Peyer's patch (tissue), 4 donors: ENCODE results near the gene STBD1. TPM values are rescaled to one million over a fixed set of nuclear protein-coding genes. Genes with fewer than 3 reads are reported as not detected.

Experiments used
- DNase-seq, 3 donors: peaks; one replicate each; pipeline ENCODE4 v3.0.0-alpha.2; 2017 to 2019
- H3K27ac ChIP-seq, 4 donors: fragments of 200-600 bp; sonication (generic); one replicate each; pipeline ENCODE4 v1.5.1; 2016 to 2019
- H3K27me3 ChIP-seq, 2 donors: fragments of 200-600 bp; sonication (generic); one replicate each; pipeline ENCODE4 v1.5.1; 2019
- H3K36me3 ChIP-seq, 3 donors: fragments of 200-600 bp; sonication (generic); one replicate each; pipeline ENCODE4 v1.5.1; 2016 to 2019
- H3K4me1 ChIP-seq, 4 donors: fragments of 200-600 bp; sonication (generic); one replicate each; pipeline ENCODE4 v1.5.1; 2016 to 2019
- H3K4me3 ChIP-seq, 4 donors: fragments of 200-600 bp; sonication (generic); 1 replicate in 3 of 4; 2 replicates in 1 of 4; pipeline ENCODE4 v1.5.1; 2016 to 2019; ENCODE audit warnings: mild to moderate bottlenecking in 1 of 4
- H3K9me3 ChIP-seq, 4 donors: fragments of 200-600 bp; sonication (generic); one replicate each; pipeline ENCODE4 v1.5.1; 2016 to 2019; ENCODE audit warnings: mild to moderate bottlenecking in 1 of 4
- POLR2A ChIP-seq, 2 donors: fragments of 450-650 bp; IDR thresholded peaks; one replicate each; pipeline ENCODE4 v1.5.1; 2017; ENCODE audit warnings: antibody characterized with exemption in 2 of 2, mild to moderate bottlenecking in 2 of 2, moderate library complexity in 2 of 2
- total RNA-seq, 4 donors: library from RNA; depleted of rRNA; stranded (reverse); fragments of >200 nt; gene quantifications; one replicate each; pipeline ENCODE4 v1.1.0, GENCODE V29; 2016
- TF ChIP-seq, protein P1 (sequence below), 6 experiments: fragments of 450-650 bp in 4 of 6; fragments of 200-600 bp in 2 of 6; sonication (generic) in 1 of 6; IDR thresholded peaks; one replicate each; pipeline ENCODE4 v1.5.1; 2017 to 2019; ENCODE audit warnings: antibody characterized with exemption in 6 of 6, mild to moderate bottlenecking in 3 of 6, moderate library complexity in 1 of 6

Gene STBD1
- total RNA-seq: 10 to 100 TPM in 3 of 4 donors, not detected in 1; 32.0 to 72.9 (median 50.4) TPM

DNA sequence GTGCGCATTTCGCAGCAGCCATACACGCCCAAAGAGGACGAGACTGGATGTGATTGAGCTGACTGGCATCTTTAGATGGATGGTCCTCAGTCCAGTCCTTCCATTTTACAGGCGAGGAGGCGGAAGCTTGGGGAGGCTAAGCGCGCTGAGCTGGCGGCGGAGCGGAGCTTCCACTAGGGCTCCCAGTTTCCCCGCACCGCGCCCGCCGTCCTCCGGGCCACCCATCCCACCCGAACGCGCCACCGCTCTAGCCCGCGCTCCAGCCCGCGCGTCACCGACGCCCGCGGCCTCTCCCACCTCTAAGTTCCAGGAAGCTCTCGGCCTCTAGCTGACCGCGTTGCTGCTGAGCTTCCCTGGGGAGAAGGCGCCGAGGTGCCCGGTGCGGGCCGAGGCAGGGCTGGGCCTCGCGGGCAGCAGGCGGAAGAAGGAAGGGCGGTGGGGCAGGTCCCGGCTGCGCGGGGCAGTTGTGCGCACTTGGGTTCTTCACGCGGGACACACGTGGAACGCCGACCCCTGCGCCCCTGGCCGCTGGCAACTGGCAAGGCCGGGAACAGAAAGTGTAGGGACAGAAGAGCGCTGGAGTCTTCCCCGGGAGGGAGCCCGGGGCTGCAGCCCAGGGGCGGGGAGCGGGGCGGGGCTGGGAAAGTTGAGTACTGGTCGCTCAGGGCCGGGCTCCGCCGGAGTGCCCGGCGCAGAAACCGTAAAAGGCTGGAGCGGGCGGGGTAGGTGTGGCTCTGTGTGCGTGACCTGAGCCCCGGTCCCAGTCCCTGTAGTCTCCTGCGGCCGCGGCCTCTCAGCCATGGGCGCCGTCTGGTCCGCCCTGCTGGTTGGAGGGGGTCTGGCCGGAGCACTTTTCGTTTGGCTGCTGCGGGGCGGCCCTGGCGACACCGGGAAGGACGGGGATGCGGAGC lies at the start of gene STBD1:
Gene STBD1 (plus strand): TSS at position 763 of the 911 bp plus-strand sequence. CDS start 37 bp downstream, at position 800.
- Histone ChIP-seq H3K9me3 (no peaks in the 10 kb centered on the region), H3K36me3 (peaks cover 0 to 8% (median 0%) of the 10 kb centered on the region in 3 donors), H3K4me3 (peak within 1 kb of the TSS; percentile 51 to 73 (median 64)), H3K27ac (peak within 1 kb of the TSS; percentile 63 to 92 (median 81)), H3K4me1 (peaks cover 0 to 30% (median under 1%) of the 10 kb centered on the region in 4 donors), H3K27me3 (no peaks in the 10 kb centered on the region)
- peak in 2 of 3 donors; percentile 85 to 93 for DNase-seq
- TF ChIP-seq POLR2A (IDR thresholded peaks at IDR 0.05): peak; percentile 64 to 70
- TF ChIP-seq, protein P1, sequence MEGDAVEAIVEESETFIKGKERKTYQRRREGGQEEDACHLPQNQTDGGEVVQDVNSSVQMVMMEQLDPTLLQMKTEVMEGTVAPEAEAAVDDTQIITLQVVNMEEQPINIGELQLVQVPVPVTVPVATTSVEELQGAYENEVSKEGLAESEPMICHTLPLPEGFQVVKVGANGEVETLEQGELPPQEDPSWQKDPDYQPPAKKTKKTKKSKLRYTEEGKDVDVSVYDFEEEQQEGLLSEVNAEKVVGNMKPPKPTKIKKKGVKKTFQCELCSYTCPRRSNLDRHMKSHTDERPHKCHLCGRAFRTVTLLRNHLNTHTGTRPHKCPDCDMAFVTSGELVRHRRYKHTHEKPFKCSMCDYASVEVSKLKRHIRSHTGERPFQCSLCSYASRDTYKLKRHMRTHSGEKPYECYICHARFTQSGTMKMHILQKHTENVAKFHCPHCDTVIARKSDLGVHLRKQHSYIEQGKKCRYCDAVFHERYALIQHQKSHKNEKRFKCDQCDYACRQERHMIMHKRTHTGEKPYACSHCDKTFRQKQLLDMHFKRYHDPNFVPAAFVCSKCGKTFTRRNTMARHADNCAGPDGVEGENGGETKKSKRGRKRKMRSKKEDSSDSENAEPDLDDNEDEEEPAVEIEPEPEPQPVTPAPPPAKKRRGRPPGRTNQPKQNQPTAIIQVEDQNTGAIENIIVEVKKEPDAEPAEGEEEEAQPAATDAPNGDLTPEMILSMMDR (IDR thresholded peaks at IDR 0.05): peak in 1 of 6 experiments; percentile 6

DNA sequence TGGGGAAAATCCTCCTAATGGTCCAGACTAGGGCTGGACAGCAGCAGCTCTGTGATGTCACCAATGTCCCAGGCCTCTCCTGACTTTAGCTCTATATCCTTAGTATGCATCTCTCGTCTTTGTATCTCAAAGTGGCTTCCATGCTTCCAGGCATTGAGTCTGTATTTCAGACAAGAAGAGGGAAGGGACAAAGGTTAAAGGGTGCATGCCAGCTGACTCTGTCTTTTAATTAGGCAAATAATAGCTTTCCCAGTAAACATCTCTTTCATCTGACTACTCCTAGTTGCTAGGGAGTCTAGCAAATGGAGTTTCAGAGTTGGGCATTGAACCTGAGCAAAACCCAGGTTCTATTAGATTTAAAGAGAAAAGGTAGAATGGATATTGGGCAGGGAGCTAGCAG lies 49.6 kb upstream of the STBD1 start:
- Histone ChIP-seq H3K4me3 (no peak overlapping the region), H3K4me1 (no peaks in the 10 kb centered on the region), H3K27ac (no peak overlapping the region), H3K9me3 (no peaks in the 10 kb centered on the region), H3K36me3 (no peaks in the 10 kb centered on the region), H3K27me3 (no peaks in the 10 kb centered on the region)
- TF ChIP-seq, protein P1 (IDR thresholded peaks at IDR 0.05): no peak
- TF ChIP-seq POLR2A (IDR thresholded peaks at IDR 0.05): no peak
- no peak for DNase-seq

DNA sequence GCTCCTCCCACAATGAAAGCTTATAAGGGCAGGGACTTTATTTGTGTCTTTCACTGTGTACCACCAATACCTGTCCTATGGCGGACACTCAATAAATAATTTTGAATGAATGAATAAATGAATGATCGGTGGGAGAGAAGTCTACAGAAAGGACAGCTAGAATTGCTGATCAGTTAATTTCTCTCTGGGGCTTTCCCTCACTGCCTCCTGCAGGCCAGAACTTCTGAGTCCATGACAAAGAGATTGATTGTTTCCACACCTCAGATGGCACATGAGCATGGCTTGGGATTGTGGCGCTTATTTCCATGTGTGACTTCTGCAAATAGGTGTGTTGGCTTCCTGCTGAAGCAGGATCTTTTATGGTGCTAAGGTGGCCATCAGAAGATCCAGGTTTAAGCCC lies 48.7 kb upstream of the STBD1 start:
- Histone ChIP-seq H3K36me3 (no peaks in the 10 kb centered on the region), H3K4me3 (no peak overlapping the region), H3K27me3 (no peaks in the 10 kb centered on the region), H3K27ac (no peak overlapping the region), H3K4me1 (no peaks in the 10 kb centered on the region), H3K9me3 (no peaks in the 10 kb centered on the region)
- no peak for DNase-seq
- TF ChIP-seq, protein P1 (IDR thresholded peaks at IDR 0.05): no peak
- no peak for TF ChIP-seq POLR2A (IDR thresholded peaks at IDR 0.05)

DNA sequence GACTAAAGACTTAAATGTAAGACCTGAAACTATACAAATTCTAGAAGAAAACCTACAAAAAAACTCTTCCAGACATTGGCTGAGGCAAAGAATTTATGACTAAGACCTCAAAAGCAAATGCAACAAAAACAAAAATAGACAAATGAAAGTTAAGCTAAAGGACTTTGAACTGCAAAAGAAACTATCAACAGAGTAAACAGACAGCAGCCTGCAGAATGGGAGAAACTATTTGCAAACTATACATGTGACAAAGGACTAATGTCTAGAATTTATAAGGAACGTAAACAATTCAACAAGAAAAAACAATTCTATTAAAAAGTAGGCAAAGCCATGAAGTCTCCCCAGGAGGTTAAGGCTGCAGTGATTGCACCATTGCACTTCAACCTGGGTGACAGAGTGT lies 46.0 kb upstream of the STBD1 start:
- no peaks in the 10 kb centered on the region for H3K9me3 ChIP-seq
- no peak for DNase-seq
- no peaks in the 10 kb centered on the region for H3K4me1 ChIP-seq
- H3K27me3 ChIP-seq: no peaks in the 10 kb centered on the region
- no peaks in the 10 kb centered on the region for H3K36me3 ChIP-seq
- no peak overlapping the region for H3K27ac ChIP-seq
- TF ChIP-seq, protein P1 (IDR thresholded peaks at IDR 0.05): no peak
- TF ChIP-seq POLR2A (IDR thresholded peaks at IDR 0.05): no peak
- no peak overlapping the region for H3K4me3 ChIP-seq

DNA sequence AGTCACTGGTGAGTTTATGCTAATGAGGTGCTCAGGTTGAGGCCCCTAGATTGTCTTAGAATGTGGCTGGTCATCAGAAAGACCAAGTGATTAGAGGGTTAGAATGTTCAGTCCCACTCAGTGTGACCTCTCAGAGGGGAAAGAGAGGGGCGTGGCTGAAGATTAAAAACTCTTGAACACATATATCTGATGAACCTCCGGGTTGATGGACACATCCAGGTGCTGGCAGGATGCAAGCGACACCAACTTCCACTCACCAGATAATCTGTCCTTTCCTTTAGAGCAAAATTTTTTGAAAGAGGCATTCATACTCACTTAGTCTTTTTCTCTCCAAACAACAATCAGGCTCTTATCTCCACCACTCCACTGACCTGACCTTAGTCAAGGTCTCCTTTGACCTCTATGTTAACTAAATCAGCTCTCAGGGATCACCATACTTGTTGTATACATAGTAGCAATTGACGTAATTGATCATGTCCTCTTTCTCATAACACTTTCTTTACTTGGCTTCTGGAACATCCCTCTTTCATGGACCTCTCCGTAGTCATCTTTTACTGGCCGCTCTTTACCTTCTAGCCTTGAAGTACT lies 40.8 kb upstream of the STBD1 start:
- DNase-seq: no peak
- H3K27ac ChIP-seq: no peak overlapping the region
- no peaks in the 10 kb centered on the region for H3K36me3 ChIP-seq
- H3K4me1 ChIP-seq: no peaks in the 10 kb centered on the region
- H3K4me3 ChIP-seq: no peak overlapping the region
- no peaks in the 10 kb centered on the region for H3K9me3 ChIP-seq
- no peak for TF ChIP-seq POLR2A (IDR thresholded peaks at IDR 0.05)
- TF ChIP-seq, protein P1 (IDR thresholded peaks at IDR 0.05): no peak
- H3K27me3 ChIP-seq: no peaks in the 10 kb centered on the region
